KMS-11 (cell line): Measurements from ENCODE around the gene GNB5.
"Not testable (repeated sequence)": the region's sequence is repeated elsewhere in the genome, so short reads cannot be mapped to it uniquely, and the experiment has no call there.

ENCODE experiments used
- H2AFZ ChIP-seq: fragments of 200-600 bp; sonication (generic); 2 replicates; pipeline ENCODE4 v1.6.1; 2016; ENCODE audit warnings: antibody characterized with exemption, mixed run types, low read depth
- H3K27ac ChIP-seq: fragments of 200-600 bp; sonication (generic); 2 replicates; pipeline ENCODE4 v1.6.1; 2016; ENCODE audit warnings: mild to moderate bottlenecking, mixed run types
- H3K27me3 ChIP-seq: fragments of 200-600 bp; sonication (generic); 2 replicates; pipeline ENCODE4 v1.6.1; 2017; ENCODE audit warnings: mild to moderate bottlenecking, low read depth, mixed run types, moderate library complexity; ENCODE audit not compliant: insufficient read depth
- H3K36me3 ChIP-seq: fragments of 200-600 bp; sonication (generic); 2 replicates; pipeline ENCODE4 v1.6.1; 2017; ENCODE audit warnings: mild to moderate bottlenecking, mixed run types; ENCODE audit not compliant: insufficient read depth
- H3K4me1 ChIP-seq: fragments of 200-600 bp; sonication (generic); 2 replicates; pipeline ENCODE4 v1.6.1; 2016; ENCODE audit warnings: mild to moderate bottlenecking, low read depth, mixed run types; ENCODE audit not compliant: poor library complexity, severe bottlenecking
- H3K4me2 ChIP-seq: fragments of 200-600 bp; sonication (generic); 2 replicates; pipeline ENCODE4 v1.7.0; 2016; ENCODE audit warnings: mild to moderate bottlenecking, mixed run types
- H3K4me3 ChIP-seq: fragments of 200-600 bp; sonication (generic); IDR thresholded peaks from 2 replicates; pipeline ENCODE4 v1.6.1; 2017; ENCODE audit warnings: low read depth, low read length, mixed read lengths; ENCODE audit not compliant: insufficient read depth
- H3K79me2 ChIP-seq: fragments of 200-600 bp; sonication (generic); 2 replicates; pipeline ENCODE4 v1.6.1; 2016; ENCODE audit warnings: low read depth, mixed run types; ENCODE audit not compliant: insufficient read depth
- H3K9ac ChIP-seq: fragments of 200-600 bp; sonication (generic); 2 replicates; pipeline ENCODE4 v1.6.1; 2016; ENCODE audit warnings: mild to moderate bottlenecking, mixed run types
- H4K20me1 ChIP-seq: fragments of 200-600 bp; sonication (generic); 2 replicates; pipeline ENCODE4 v1.6.1; 2016; ENCODE audit warnings: mild to moderate bottlenecking, mixed run types; ENCODE audit not compliant: insufficient read depth
- CTCF ChIP-seq: fragments of 200-600 bp; sonication (generic); conservative IDR thresholded peaks from 2 replicates; pipeline ENCODE4 v1.6.1; 2017; ENCODE audit warnings: low read depth, mild to moderate bottlenecking, antibody characterized with exemption, low read length, moderate library complexity, mixed read lengths

Gene GNB5

GRCh38 chr15:52098323-52098722, 92.9 kb downstream of the GNB5 start:
- Histone ChIP-seq H3K4me2 (no peak overlapping the region), H3K4me3 (no peak overlapping the region), H3K27ac (no peak overlapping the region), H3K27me3 (no peaks in the 10 kb centered on the region), H4K20me1 (no peaks in the 10 kb centered on the region), H3K9ac (no peak overlapping the region), H3K36me3 (no peaks in the 10 kb centered on the region), H3K79me2 (no peaks in the 10 kb centered on the region), H2AFZ (no peak overlapping the region), H3K4me1 (peaks cover 2% of the 10 kb centered on the region)
- no peak for TF ChIP-seq CTCF

- no peak overlapping the region for H3K4me2 ChIP-seq
- no peak for TF ChIP-seq CTCF
- H3K4me3 ChIP-seq, result no peak overlapping the region
- no peak overlapping the region for H3K27ac ChIP-seq
- no peak overlapping the region for H2AFZ ChIP-seq
- no peaks in the 10 kb centered on the region for H4K20me1 ChIP-seq
- no peaks in the 10 kb centered on the region for H3K27me3 ChIP-seq
- H3K4me1 ChIP-seq, result peaks cover 2% of the 10 kb centered on the region
- H3K79me2 ChIP-seq, result no peaks in the 10 kb centered on the region
- no peaks in the 10 kb centered on the region for H3K36me3 ChIP-seq
- no peak overlapping the region for H3K9ac ChIP-seq
These were observed 94.0 kb downstream of the GNB5 start for GRCh38 chr15:52097180-52097579.

GRCh38 chr15:52096536-52096935, 94.7 kb downstream of the GNB5 start:
- not testable (repeated sequence) for H4K20me1 ChIP-seq, H3K27me3 ChIP-seq, H3K36me3 ChIP-seq, H2AFZ ChIP-seq, H3K4me2 ChIP-seq, H3K79me2 ChIP-seq, H3K9ac ChIP-seq, H3K4me3 ChIP-seq, H3K27ac ChIP-seq, H3K4me1 ChIP-seq

- Histone ChIP-seq H3K4me2 (no peak overlapping the region), H3K9ac (no peak overlapping the region), H3K4me1 (peaks cover 2% of the 10 kb centered on the region), H3K4me3 (no peak overlapping the region), H4K20me1 (no peaks in the 10 kb centered on the region), H3K36me3 (no peaks in the 10 kb centered on the region), H3K79me2 (no peaks in the 10 kb centered on the region), H3K27ac (no peak overlapping the region), H2AFZ (no peak overlapping the region), H3K27me3 (no peaks in the 10 kb centered on the region)
- no peak for TF ChIP-seq CTCF
These were observed 95.5 kb downstream of the GNB5 start for GRCh38 chr15:52095597-52096262.

- Histone ChIP-seq H3K4me1 (peaks cover 2% of the 10 kb centered on the region), H2AFZ (no peak overlapping the region), H3K27ac (no peak overlapping the region), H4K20me1 (no peaks in the 10 kb centered on the region), H3K36me3 (no peaks in the 10 kb centered on the region), H3K79me2 (no peaks in the 10 kb centered on the region), H3K4me2 (no peak overlapping the region), H3K9ac (no peak overlapping the region), H3K4me3 (no peak overlapping the region), H3K27me3 (no peaks in the 10 kb centered on the region)
- no peak for TF ChIP-seq CTCF
These were observed 96.2 kb downstream of the GNB5 start for GRCh38 chr15:52094811-52095584.
